Liver (tissue), 9 donors: ENCODE data around the gene AGBL4. TPM values are rescaled to one million over a fixed set of nuclear protein-coding genes. Genes with fewer than 3 reads are reported as not detected.

Experiments used
- DNase-seq: peaks from one replicate; pipeline ENCODE4 v3.0.0-alpha.2; 2017; ENCODE audit warnings: low spot score
- H3K27ac ChIP-seq, 2 donors: one replicate each; pipeline ENCODE4 v1.7.0; 2013; ENCODE audit warnings: inconsistent platforms in 2 of 2, low read length in 2 of 2, control low read depth in 1 of 2, low read depth in 1 of 2, mild to moderate bottlenecking in 1 of 2
- H3K27me3 ChIP-seq, 4 donors: one replicate each; pipeline versions ENCODE4 v1.6.1 to v1.7.0; 2013; ENCODE audit warnings: low read length in 3 of 4, inconsistent platforms in 1 of 4, mild to moderate bottlenecking in 1 of 4, moderate library complexity in 1 of 4; ENCODE audit not compliant: control insufficient read depth in 4 of 4, insufficient read depth in 4 of 4
- H3K36me3 ChIP-seq, 4 donors: one replicate each; pipeline versions ENCODE4 v1.6.1 to v1.7.0; 2013; ENCODE audit warnings: low read length in 3 of 4, mild to moderate bottlenecking in 3 of 4, low read depth in 1 of 4, moderate library complexity in 1 of 4; ENCODE audit not compliant: control insufficient read depth in 4 of 4, insufficient read depth in 3 of 4
- H3K4me1 ChIP-seq, 4 donors: one replicate each; pipeline versions ENCODE4 v1.6.1 to v1.7.0; 2013; ENCODE audit warnings: low read length in 3 of 4, mild to moderate bottlenecking in 3 of 4, moderate library complexity in 1 of 4; ENCODE audit not compliant: control insufficient read depth in 4 of 4, insufficient read depth in 4 of 4
- H3K4me3 ChIP-seq, 3 donors: one replicate each; pipeline versions ENCODE4 v1.6.1 to v1.7.0; 2013; ENCODE audit warnings: low read length in 3 of 3, control low read depth in 1 of 3, low read depth in 1 of 3, mild to moderate bottlenecking in 1 of 3
- H3K9ac ChIP-seq, 2 donors: one replicate each; pipeline ENCODE4 v1.7.0; 2013; ENCODE audit warnings: low read length in 2 of 2, mild to moderate bottlenecking in 2 of 2, moderate library complexity in 2 of 2, control low read depth in 1 of 2, low read depth in 1 of 2
- H3K9me3 ChIP-seq, 4 donors: one replicate each; pipeline versions ENCODE4 v1.6.1 to v1.7.0; 2013; ENCODE audit warnings: low read length in 3 of 4; ENCODE audit not compliant: control insufficient read depth in 4 of 4
- ATF3 ChIP-seq: IDR thresholded peaks from 2 replicates; pipeline ENCODE4 v1.6.1; 2016; ENCODE audit warnings: antibody characterized with exemption
- CTCF ChIP-seq: fragments of 150-350 bp; IDR thresholded peaks from 2 replicates; pipeline ENCODE4 v1.5.1; 2017; ENCODE audit warnings: improper control_type of control experiment, low read depth, low read length; ENCODE audit not compliant: missing input control
- EGR1 ChIP-seq, 2 donors: IDR thresholded peaks; 2 replicates each; pipeline ENCODE4 v1.6.1; 2016 to 2018; ENCODE audit warnings: antibody characterized with exemption in 2 of 2, low read depth in 2 of 2
- FOXA1 ChIP-seq: IDR thresholded peaks from 2 replicates; pipeline ENCODE4 v1.6.1; 2016; ENCODE audit warnings: antibody characterized with exemption
- FOXA2 ChIP-seq: IDR thresholded peaks from 2 replicates; pipeline ENCODE4 v1.6.1; 2016; ENCODE audit warnings: antibody characterized with exemption
- GABPA ChIP-seq, 2 donors: IDR thresholded peaks in 1 of 2; conservative IDR thresholded peaks in 1 of 2; 2 replicates each; pipeline ENCODE4 v1.6.1; 2016; ENCODE audit warnings: antibody characterized with exemption in 2 of 2, mild to moderate bottlenecking in 1 of 2, moderate library complexity in 1 of 2
- HNF4A ChIP-seq, 2 donors: conservative IDR thresholded peaks; 2 replicates each; pipeline ENCODE4 v1.6.1; 2016; ENCODE audit warnings: antibody characterized with exemption in 2 of 2, mild to moderate bottlenecking in 2 of 2
- HNF4G ChIP-seq: IDR thresholded peaks from 2 replicates; pipeline ENCODE4 v1.6.1; 2016; ENCODE audit warnings: antibody characterized with exemption
- JUND ChIP-seq, 2 donors: IDR thresholded peaks; 2 replicates each; pipeline ENCODE4 v1.6.1; 2016; ENCODE audit warnings: antibody characterized with exemption in 2 of 2
- RAD21 ChIP-seq, 2 donors: IDR thresholded peaks; 2 replicates each; pipeline ENCODE4 v1.6.1; 2016; ENCODE audit warnings: antibody characterized with exemption in 2 of 2, mild to moderate bottlenecking in 2 of 2
- RXRA ChIP-seq, 2 donors: IDR thresholded peaks; 2 replicates each; pipeline ENCODE4 v1.6.1; 2017 to 2018; ENCODE audit warnings: antibody characterized with exemption in 2 of 2, mild to moderate bottlenecking in 1 of 2
- SP1 ChIP-seq: IDR thresholded peaks from 2 replicates; pipeline ENCODE4 v1.6.1; 2018; ENCODE audit warnings: antibody characterized with exemption, mild to moderate bottlenecking
- TAF1 ChIP-seq: conservative IDR thresholded peaks from 2 replicates; pipeline ENCODE4 v1.6.1; 2016; ENCODE audit warnings: antibody characterized with exemption, mild to moderate bottlenecking
- YY1 ChIP-seq: IDR thresholded peaks from 2 replicates; pipeline ENCODE4 v1.6.1; 2016; ENCODE audit warnings: antibody characterized with exemption, mild to moderate bottlenecking
- ZBTB33 ChIP-seq: IDR thresholded peaks from 2 replicates; pipeline ENCODE4 v1.6.1; 2016; ENCODE audit warnings: antibody characterized with exemption
- WGBS: extraction: QIAGEN DNeasy Blood & Tissue Kit; methylation state at CpG from one replicate; pipeline ENCODE4 v1.1.7; 2013; 5-methylcytosine and 5-hydroxymethylcytosine counted together
- polyA plus RNA-seq, 2 donors: library from polyadenylated mRNA; stranded (reverse) in 1 of 2; unstranded in 1 of 2; fragments of 200-250 nt in 1 of 2; fragments of >200 nt in 1 of 2; fragmentation: Nextera tagmentation in 1 of 2; extraction: Ambion mirVana in 1 of 2; gene quantifications; one replicate each; pipeline versions ENCODE4 v1.2.1 to v1.2.3, GENCODE V29; 2013 to 2015
- total RNA-seq, 2 donors: library from RNA; depleted of rRNA; stranded (reverse); fragments of >200 nt; gene quantifications; one replicate each; pipeline ENCODE4 v1.2.3, GENCODE V29; 2014
- TF ChIP-seq, protein P1 (sequence below): IDR thresholded peaks from 2 replicates; pipeline ENCODE4 v1.6.1; 2016; ENCODE audit warnings: antibody characterized with exemption
- TF ChIP-seq, protein P2 (sequence below): IDR thresholded peaks from 2 replicates; pipeline ENCODE4 v1.6.1; 2016; ENCODE audit warnings: antibody characterized with exemption, mild to moderate bottlenecking
- donor health status: healthy.
- donor health status: healthy.
- donor health status: healthy.
- donor health status: healthy.
- donor health status: healthy.

Gene AGBL4
- total and polyA plus RNA-seq, 4 donors = 0.75 to 0.76 TPM; not detected in 2

GRCh38 chr1:48772211-48772610, 1251.5 kb downstream of the AGBL4 start:
- H3K9ac ChIP-seq = no peak overlapping the region

GRCh38 chr1:48771561-48771960, 1252.2 kb downstream of the AGBL4 start:
- Histone ChIP-seq H3K27me3 (peaks cover 0 to 6% (median 3%) of the 10 kb centered on the region in 4 donors), H3K4me3 (no peak overlapping the region), H3K9ac (no peak overlapping the region), H3K4me1 (peaks cover 0 to 1% (median 0%) of the 10 kb centered on the region in 4 donors), H3K27ac (no peak overlapping the region), H3K36me3 (no peaks in the 10 kb centered on the region), H3K9me3 (no peaks in the 10 kb centered on the region)
- 85% methylated on average over 2 of the region's 2 CpGs for WGBS
- no peak for DNase-seq
- TF ChIP-seq YY1 = no peak
- no peak for TF ChIP-seq GABPA (IDR thresholded peaks at IDR 0.05 in 1 of 2, conservative IDR thresholded peaks at IDR 0.05 in 1 of 2)
- no peak for TF ChIP-seq HNF4A (conservative IDR thresholded peaks at IDR 0.05)
- TF ChIP-seq ATF3 = no peak
- TF ChIP-seq SP1 = no peak
- TF ChIP-seq, protein P1, sequence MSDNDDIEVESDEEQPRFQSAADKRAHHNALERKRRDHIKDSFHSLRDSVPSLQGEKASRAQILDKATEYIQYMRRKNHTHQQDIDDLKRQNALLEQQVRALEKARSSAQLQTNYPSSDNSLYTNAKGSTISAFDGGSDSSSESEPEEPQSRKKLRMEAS = no peak
- no peak for TF ChIP-seq FOXA1
- TF ChIP-seq RAD21 (IDR thresholded peaks at IDR 0.05) = no peak
- no peak for TF ChIP-seq JUND (IDR thresholded peaks at IDR 0.05)
- no peak for TF ChIP-seq CTCF
- TF ChIP-seq HNF4G = no peak

More at GRCh38 chr1:48772211-48772610, 1251.5 kb downstream of the AGBL4 start:
- WGBS = 75% methylated on average over 2 of the region's 2 CpGs
- Histone ChIP-seq H3K4me3 (no peak overlapping the region), H3K4me1 (peaks cover 0 to 5% (median 0%) of the 10 kb centered on the region in 4 donors), H3K27ac (no peak overlapping the region), H3K9me3 (no peaks in the 10 kb centered on the region), H3K36me3 (no peaks in the 10 kb centered on the region), H3K27me3 (peaks cover 0 to 5% (median 3%) of the 10 kb centered on the region in 4 donors)
- TF ChIP-seq HNF4G (no peak), HNF4A (conservative IDR thresholded peaks at IDR 0.05) (no peak), FOXA2 (no peak), SP1 (no peak), ZBTB33 (no peak), TAF1 (no peak), JUND (IDR thresholded peaks at IDR 0.05) (no peak), GABPA (IDR thresholded peaks at IDR 0.05 in 1 of 2, conservative IDR thresholded peaks at IDR 0.05 in 1 of 2) (no peak), ATF3 (no peak), EGR1 (IDR thresholded peaks at IDR 0.05; ENCODE audit: low read depth in 2 of 2) (no peak), RAD21 (IDR thresholded peaks at IDR 0.05) (no peak), FOXA1 (no peak), YY1 (no peak), RXRA (IDR thresholded peaks at IDR 0.05) (no peak)
- TF ChIP-seq, protein P1 = no peak
- TF ChIP-seq, protein P2, sequence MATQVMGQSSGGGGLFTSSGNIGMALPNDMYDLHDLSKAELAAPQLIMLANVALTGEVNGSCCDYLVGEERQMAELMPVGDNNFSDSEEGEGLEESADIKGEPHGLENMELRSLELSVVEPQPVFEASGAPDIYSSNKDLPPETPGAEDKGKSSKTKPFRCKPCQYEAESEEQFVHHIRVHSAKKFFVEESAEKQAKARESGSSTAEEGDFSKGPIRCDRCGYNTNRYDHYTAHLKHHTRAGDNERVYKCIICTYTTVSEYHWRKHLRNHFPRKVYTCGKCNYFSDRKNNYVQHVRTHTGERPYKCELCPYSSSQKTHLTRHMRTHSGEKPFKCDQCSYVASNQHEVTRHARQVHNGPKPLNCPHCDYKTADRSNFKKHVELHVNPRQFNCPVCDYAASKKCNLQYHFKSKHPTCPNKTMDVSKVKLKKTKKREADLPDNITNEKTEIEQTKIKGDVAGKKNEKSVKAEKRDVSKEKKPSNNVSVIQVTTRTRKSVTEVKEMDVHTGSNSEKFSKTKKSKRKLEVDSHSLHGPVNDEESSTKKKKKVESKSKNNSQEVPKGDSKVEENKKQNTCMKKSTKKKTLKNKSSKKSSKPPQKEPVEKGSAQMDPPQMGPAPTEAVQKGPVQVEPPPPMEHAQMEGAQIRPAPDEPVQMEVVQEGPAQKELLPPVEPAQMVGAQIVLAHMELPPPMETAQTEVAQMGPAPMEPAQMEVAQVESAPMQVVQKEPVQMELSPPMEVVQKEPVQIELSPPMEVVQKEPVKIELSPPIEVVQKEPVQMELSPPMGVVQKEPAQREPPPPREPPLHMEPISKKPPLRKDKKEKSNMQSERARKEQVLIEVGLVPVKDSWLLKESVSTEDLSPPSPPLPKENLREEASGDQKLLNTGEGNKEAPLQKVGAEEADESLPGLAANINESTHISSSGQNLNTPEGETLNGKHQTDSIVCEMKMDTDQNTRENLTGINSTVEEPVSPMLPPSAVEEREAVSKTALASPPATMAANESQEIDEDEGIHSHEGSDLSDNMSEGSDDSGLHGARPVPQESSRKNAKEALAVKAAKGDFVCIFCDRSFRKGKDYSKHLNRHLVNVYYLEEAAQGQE = no peak
- DNase-seq = no peak
